Measurements from ENCODE around the gene TAPT1.

- no peak for TF ChIP-seq CTCF (conservative IDR thresholded peaks at IDR 0.05; ENCODE audit: low read length)
- no peak for TF ChIP-seq EZH2phosphoT487 (IDR thresholded peaks at IDR 0.05; ENCODE audit: borderline replicate concordance)
Measured at GRCh38 chr4:16236402-16237023, 10.2 kb upstream of the TAPT1 start.

Measured in Loucy (cell line).